Activated naive CD4-positive, alpha-beta T cell treated with anti-CD3 and anti-CD28 coated beads, Interleukin-2, amount 50 U/mL, for 24 hours (primary cell): ENCODE results near the gene SUFU.

Source experiments
- H3K27ac Mint-ChIP-seq: one replicate; pipeline ENCODE4 v1.8.0; 2021; ENCODE audit warnings: mild to moderate bottlenecking, mixed read lengths
- H3K27me3 Mint-ChIP-seq: one replicate; pipeline ENCODE4 v1.8.0; 2021; ENCODE audit warnings: mixed read lengths
- H3K36me3 Mint-ChIP-seq: one replicate; pipeline ENCODE4 v1.8.0; 2021; ENCODE audit warnings: mixed read lengths
- H3K4me1 Mint-ChIP-seq: one replicate; pipeline ENCODE4 v1.8.0; 2021; ENCODE audit warnings: mixed read lengths
- H3K4me3 Mint-ChIP-seq: one replicate; pipeline ENCODE4 v1.8.0; 2021; ENCODE audit warnings: mild to moderate bottlenecking, mixed read lengths
- H3K9me3 Mint-ChIP-seq: one replicate; pipeline ENCODE4 v1.8.0; 2021; ENCODE audit warnings: mixed read lengths

Gene SUFU

DNA sequence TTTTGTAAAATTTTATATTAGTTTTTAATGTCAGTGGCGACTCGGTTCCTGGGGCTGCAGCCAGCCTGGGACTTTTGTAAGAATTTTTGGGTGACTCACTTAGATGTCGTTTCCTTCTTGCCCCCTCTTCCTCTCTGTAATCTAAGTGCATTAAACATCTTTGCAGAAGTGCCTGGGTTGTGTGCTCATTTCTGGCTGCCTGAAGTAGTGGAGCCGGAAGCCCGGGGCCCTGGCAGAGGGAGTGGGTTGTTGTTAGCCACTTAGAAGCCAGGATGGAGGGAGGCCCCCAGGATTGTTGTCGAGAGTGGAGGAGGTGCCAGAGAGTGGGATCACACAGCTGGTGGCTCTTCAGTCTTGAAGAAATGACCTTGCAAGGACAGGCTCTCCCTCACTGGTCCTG is 129.5 kb downstream of the SUFU start:
- Mint-ChIP-seq H3K27me3 (no peaks in the 10 kb centered on the region), H3K4me1 (peaks cover 46% of the 10 kb centered on the region), H3K4me3 (peak overlapping the region; percentile 47), H3K9me3 (no peaks in the 10 kb centered on the region), H3K27ac (peak overlapping the region; percentile 94), H3K36me3 (no peaks in the 10 kb centered on the region)

- peaks cover 46% of the 10 kb centered on the region for H3K4me1 Mint-ChIP-seq
- H3K36me3 Mint-ChIP-seq: no peaks in the 10 kb centered on the region
- H3K9me3 Mint-ChIP-seq: no peaks in the 10 kb centered on the region
- H3K27me3 Mint-ChIP-seq: no peaks in the 10 kb centered on the region
- H3K27ac Mint-ChIP-seq: peak overlapping the region; percentile 68
- H3K4me3 Mint-ChIP-seq: no peak overlapping the region
Measured at GRCh38 chr10:102633848-102634247, 130.1 kb downstream of the SUFU start.

GRCh38 chr10:102634686-102635085 is 130.9 kb downstream of the SUFU start:
- Mint-ChIP-seq H3K36me3 (no peaks in the 10 kb centered on the region), H3K27ac (peak overlapping the region; percentile 74), H3K4me1 (peaks cover 46% of the 10 kb centered on the region), H3K4me3 (no peak overlapping the region), H3K9me3 (no peaks in the 10 kb centered on the region), H3K27me3 (no peaks in the 10 kb centered on the region)

- Mint-ChIP-seq H3K27ac (peak overlapping the region; percentile 97), H3K4me3 (peak overlapping the region; percentile 33), H3K27me3 (no peaks in the 10 kb centered on the region), H3K9me3 (no peaks in the 10 kb centered on the region), H3K4me1 (peaks cover 46% of the 10 kb centered on the region), H3K36me3 (no peaks in the 10 kb centered on the region)
Measured at GRCh38 chr10:102635377-102635776, 131.6 kb downstream of the SUFU start.

DNA sequence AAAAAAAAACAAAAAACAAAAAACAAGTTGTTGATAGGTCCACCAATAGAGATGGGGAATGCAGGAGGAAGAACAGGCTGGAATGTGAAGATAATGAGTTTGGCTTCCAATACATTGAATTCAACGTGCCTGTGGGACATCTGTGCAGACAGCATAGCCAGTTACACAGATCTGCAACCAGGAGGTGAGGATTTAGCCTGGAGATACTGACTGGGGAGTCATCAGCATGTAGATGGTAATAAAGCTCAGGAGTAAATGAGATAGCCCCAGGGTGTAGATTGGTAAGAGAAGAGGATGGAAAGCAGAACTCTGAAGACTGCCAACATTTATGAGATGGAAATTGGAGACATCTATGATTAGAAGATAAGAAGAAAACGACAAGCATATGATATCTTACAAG is 135.8 kb downstream of the SUFU start:
- Mint-ChIP-seq H3K4me1 (peaks cover 29% of the 10 kb centered on the region), H3K27me3 (no peaks in the 10 kb centered on the region), H3K9me3 (no peaks in the 10 kb centered on the region), H3K4me3 (no peak overlapping the region), H3K27ac (peak overlapping the region; percentile 37), H3K36me3 (no peaks in the 10 kb centered on the region)

DNA sequence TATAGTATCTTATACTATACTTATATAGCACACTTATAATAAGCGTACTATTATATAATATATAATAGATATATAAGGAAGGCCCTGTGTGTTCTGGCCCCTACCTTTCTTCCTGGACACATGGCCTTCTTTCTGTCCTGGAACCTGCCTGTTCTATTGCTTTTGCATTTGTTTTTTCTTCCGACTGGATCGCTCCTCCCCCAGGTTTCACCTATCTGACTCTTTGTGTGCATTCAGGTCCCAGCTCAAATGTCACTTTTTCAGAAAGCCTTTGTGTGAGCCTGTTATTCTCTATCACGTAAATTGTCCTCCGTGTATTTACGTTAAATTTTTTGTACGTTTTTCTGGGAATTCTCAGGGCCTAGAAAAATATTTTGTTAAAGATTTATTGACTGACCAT is 137.6 kb downstream of the SUFU start:
- H3K36me3 Mint-ChIP-seq: no peaks in the 10 kb centered on the region
- H3K27me3 Mint-ChIP-seq: no peaks in the 10 kb centered on the region
- H3K4me3 Mint-ChIP-seq: peak overlapping the region; percentile 90
- H3K9me3 Mint-ChIP-seq: no peaks in the 10 kb centered on the region
- peak overlapping the region; percentile 96 for H3K27ac Mint-ChIP-seq
- peaks cover 20% of the 10 kb centered on the region for H3K4me1 Mint-ChIP-seq

DNA sequence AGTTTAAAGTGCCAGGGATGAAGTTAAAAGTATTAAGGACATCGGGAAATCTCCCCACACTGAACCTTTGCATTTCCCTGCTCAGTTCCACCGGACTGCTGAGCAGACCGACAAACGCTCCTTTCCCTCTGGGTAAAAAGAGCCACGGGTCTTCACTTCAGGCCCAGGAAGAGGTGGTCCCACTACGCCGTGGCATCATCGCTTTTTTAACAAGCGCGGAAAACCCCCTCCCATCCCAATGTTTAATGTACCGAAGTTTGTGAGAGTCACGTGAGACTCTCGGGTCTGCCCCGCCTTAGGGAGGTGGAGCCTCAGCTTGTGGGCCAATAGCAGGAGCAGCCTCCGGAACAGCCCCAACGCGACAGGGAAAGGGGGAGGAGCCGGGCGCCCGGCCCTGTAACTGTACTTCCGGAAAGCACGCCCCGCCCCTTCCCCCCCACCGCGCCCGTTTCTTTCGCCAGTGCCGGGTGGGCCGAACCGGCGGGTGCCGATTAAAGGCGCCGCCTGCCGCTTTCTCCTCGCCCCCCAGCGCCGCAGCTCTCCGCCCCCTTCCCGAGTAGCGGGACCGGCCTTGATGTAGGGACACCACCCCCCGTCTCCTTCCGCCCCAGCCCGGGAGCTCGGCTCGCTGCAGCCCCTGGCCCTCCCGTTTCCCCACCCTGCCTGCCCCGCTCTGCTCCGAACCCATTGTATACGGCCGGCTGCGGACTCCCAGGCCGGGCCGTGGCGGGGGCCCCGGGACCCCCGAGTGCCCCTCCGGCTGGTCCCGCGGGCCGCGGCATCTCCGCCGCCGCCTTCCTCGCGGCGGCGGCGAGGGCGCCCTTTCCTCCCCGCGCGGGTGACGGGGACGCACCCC is 138.3 kb downstream of the SUFU start:
- Mint-ChIP-seq H3K27me3 (no peaks in the 10 kb centered on the region), H3K9me3 (no peaks in the 10 kb centered on the region), H3K36me3 (no peaks in the 10 kb centered on the region), H3K4me1 (peaks cover 21% of the 10 kb centered on the region), H3K27ac (peak overlapping the region; percentile 96), H3K4me3 (peak overlapping the region; percentile 90)

- H3K9me3 Mint-ChIP-seq: no peaks in the 10 kb centered on the region
- peak overlapping the region; percentile 90 for H3K4me3 Mint-ChIP-seq
- H3K4me1 Mint-ChIP-seq: peaks cover 28% of the 10 kb centered on the region
- no peaks in the 10 kb centered on the region for H3K36me3 Mint-ChIP-seq
- peak overlapping the region; percentile 95 for H3K27ac Mint-ChIP-seq
- no peaks in the 10 kb centered on the region for H3K27me3 Mint-ChIP-seq
Measured at GRCh38 chr10:102642736-102643335, 139.1 kb downstream of the SUFU start.

DNA sequence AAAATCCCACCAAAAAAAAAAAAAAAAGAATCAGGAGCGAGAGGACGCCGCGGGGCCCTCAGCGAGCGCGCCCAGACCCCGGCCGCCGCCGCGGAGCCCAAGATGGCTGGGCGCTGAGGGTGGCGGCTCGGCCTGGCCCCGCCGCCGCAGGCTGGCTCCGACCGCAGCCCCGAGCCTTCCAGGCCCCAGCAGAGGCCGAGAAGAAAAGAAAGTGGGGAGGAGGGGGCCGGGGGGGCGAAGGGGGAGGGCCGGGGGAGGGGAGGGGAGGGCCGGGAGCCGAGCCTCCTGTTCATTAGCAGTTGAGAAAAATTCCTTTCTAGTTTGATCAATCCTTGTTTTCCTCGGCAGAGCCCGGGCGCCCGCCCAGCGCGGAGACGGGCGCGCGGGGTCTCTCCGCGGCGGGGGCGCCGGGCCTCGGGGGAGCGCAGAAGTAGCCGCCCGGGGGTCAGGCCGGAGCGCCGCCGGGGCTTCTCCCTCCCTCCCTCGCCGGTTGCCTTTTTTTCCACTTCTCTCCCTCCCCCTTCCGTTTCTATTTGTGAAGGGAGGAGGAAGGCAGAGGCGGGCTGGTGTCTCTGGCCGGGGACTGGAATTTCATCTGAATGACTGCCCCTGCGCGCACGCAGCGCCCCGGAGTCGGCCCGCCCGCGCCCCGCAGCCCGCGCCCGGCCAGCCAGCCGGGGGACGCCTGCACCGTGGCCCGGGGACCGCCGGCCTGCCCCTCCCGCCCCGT is 139.7 kb downstream of the SUFU start:
- Mint-ChIP-seq H3K36me3 (no peaks in the 10 kb centered on the region), H3K4me1 (peaks cover 34% of the 10 kb centered on the region), H3K27me3 (no peaks in the 10 kb centered on the region), H3K27ac (peak overlapping the region; percentile 88), H3K4me3 (peak overlapping the region; percentile 90), H3K9me3 (no peaks in the 10 kb centered on the region)

DNA sequence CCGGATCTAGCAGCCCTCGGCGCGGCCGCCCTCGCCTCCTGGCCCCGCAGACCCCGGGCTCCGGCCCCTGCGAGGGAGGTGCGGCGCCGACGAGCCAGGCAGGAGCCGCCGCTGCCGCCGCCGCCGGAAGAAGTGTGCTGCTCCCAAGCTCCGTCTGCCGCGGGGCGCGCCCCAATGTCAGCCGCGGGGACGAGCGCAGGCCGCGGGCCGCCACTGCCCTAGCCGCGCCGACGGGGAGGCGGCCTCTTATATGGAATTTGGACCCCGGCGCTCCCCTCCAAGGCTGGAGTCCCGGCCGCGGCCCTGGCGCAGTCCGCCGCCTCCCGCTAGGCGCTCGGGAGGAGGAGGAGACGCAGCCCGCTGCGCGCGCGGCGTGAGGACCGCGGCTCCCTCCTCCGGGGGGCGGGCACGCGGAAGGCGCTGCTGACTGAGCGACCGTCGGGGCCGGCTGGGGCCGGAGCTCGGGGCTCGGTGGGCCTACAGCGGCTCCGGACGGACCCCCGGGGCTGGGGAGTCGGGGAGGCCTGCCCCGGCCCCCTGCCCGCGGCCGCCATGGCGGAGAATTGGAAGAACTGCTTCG is 140.4 kb downstream of the SUFU start, which contains the start of gene TRIM8:
TRIM8 (plus strand) TSS at position 414 of the 580 bp plus-strand sequence; CDS start at position 553, 139 bp downstream.
- Mint-ChIP-seq H3K4me3 (peak within 1 kb of the TSS; percentile 91), H3K36me3 (no peaks in the 10 kb centered on the region), H3K27me3 (no peaks in the 10 kb centered on the region), H3K9me3 (no peaks in the 10 kb centered on the region), H3K27ac (peak within 1 kb of the TSS; percentile 97), H3K4me1 (peaks cover 41% of the 10 kb centered on the region)

DNA sequence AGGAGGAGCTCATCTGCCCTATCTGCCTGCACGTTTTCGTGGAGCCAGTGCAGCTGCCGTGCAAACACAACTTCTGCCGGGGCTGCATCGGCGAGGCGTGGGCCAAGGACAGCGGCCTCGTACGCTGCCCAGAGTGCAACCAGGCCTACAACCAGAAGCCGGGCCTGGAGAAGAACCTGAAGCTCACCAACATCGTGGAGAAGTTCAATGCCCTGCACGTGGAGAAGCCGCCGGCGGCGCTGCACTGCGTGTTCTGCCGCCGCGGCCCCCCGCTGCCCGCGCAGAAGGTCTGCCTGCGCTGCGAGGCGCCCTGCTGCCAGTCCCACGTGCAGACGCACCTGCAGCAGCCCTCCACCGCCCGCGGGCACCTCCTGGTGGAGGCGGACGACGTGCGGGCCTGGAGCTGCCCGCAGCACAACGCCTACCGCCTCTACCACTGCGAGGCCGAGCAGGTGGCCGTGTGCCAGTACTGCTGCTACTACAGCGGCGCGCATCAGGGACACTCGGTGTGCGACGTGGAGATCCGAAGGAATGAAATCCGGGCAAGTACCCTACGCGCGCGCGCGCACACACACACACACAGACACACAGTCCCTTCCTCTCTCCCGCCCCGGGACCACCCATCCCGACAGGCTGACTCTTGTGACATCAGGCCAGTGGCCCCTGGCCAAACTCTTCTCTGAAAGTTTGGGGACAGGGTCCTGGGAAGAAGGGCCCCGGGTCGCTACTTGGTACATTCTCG is 141.0 kb downstream of the SUFU start:
- Mint-ChIP-seq H3K27me3 (no peaks in the 10 kb centered on the region), H3K36me3 (no peaks in the 10 kb centered on the region), H3K27ac (peak overlapping the region; percentile 97), H3K4me3 (peak overlapping the region; percentile 91), H3K4me1 (peaks cover 47% of the 10 kb centered on the region), H3K9me3 (no peaks in the 10 kb centered on the region)

DNA sequence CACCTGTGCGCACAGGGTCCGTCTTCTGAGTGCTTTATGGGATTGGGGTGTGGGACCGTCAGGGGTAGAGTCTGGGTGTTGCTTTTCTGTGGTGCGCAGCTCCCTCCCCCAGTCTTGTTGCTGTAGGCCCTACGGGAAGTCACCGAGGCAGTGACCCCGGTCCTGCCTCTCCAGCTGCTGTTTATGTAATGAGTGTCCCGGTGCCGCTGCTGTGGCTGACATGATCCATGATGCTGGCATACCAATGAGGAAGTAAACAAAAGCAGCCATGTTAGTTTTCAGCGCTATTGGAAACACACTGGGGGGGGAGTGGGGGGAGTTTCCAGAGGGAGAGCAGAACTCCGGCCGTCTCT is 141.6 kb downstream of the SUFU start:
- H3K4me1 Mint-ChIP-seq: peaks cover 53% of the 10 kb centered on the region
- no peaks in the 10 kb centered on the region for H3K9me3 Mint-ChIP-seq
- H3K4me3 Mint-ChIP-seq: peak overlapping the region; percentile 91
- H3K27me3 Mint-ChIP-seq: no peaks in the 10 kb centered on the region
- H3K27ac Mint-ChIP-seq: peak overlapping the region; percentile 97
- no peaks in the 10 kb centered on the region for H3K36me3 Mint-ChIP-seq

DNA sequence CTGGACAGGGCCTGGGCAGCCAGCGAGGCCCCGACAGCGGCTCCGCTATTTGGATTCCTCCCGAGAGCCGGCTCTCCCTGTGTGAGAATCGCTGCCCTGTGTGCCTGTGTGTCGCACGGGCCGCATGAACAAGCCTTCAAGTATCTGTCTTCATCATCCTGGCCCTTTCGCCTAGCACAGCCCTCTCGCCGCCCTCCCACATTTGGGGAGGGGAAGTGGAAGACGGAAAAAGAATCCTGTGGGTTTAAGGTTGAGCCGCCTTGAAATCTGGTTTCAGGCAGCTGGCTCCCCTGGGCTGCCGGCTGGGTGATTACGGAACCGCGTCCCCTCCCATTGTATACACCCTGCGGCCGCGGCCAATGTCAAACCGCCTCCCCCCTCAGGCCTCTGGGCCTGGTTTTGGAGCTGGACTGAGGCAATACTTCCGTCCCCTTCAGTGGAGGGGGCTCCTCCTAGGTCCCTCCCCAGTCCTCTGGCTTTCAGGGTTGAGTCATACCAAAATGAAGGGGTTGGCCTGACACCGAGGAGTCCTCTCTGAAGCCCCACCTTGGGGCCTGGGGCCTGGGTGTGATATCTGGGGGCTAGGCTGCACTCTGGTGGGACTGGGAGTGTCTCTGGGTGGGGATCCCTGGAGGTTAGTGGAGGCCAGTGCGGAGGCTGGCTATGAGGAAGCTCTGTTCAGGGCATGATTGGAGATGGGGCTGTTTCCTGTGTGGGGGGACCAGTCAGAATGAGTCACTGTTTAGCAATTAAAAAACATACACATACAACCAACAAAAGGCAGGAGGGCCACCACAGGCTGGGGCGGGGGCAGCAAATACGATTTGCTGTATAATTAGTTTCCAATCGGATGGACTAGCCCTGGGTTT is 142.2 kb downstream of the SUFU start:
- H3K27me3 Mint-ChIP-seq: no peaks in the 10 kb centered on the region
- no peaks in the 10 kb centered on the region for H3K36me3 Mint-ChIP-seq
- H3K4me1 Mint-ChIP-seq: peaks cover 59% of the 10 kb centered on the region
- H3K4me3 Mint-ChIP-seq: peak overlapping the region; percentile 91
- no peaks in the 10 kb centered on the region for H3K9me3 Mint-ChIP-seq
- peak overlapping the region; percentile 97 for H3K27ac Mint-ChIP-seq
